ENCODE data around the gene C6orf136.

C6orf136 gene

DNA sequence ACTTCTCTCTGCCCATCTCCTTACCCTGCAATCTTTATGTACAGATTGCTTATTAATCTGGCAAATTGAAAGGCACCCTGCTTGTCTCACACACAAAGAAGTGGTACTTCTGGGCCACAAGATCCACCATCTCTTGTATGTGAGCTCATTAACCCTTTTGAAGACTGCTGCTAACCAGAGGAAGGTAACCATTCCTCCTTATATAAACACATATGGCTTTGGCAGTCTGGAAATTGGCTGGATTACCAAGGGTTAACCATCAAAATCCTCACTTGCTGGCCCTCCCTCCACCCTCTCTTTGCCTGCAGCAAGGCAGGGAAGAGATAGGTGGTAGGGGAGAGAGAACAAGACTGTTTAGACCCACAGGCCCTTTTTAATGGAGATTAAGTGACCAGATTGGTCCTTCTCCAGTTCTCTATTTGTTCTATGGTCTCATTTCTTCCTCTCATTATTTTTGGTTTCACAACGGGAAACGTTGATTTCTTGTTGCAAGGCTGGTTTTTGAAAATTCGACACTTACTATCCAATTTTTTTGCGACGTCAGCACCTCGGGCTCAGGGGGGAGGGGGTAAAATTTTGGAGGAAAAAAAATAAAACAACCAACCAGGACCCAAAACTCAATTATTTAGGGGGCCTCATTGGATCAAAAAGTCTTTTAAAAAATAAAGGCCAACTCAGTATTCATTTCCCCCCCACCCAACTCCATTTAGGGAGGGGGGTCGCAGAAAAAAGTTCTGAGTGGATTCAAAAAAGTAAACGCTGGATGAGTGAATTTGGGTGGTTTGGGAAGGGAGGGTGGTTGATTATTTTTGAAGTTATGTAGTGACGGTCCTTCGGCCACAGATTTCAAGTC lies 30.7 kb upstream of the C6orf136 start:
- no peak for DNase-seq (ENCODE audit: low read depth in 2 of 2)

DNA sequence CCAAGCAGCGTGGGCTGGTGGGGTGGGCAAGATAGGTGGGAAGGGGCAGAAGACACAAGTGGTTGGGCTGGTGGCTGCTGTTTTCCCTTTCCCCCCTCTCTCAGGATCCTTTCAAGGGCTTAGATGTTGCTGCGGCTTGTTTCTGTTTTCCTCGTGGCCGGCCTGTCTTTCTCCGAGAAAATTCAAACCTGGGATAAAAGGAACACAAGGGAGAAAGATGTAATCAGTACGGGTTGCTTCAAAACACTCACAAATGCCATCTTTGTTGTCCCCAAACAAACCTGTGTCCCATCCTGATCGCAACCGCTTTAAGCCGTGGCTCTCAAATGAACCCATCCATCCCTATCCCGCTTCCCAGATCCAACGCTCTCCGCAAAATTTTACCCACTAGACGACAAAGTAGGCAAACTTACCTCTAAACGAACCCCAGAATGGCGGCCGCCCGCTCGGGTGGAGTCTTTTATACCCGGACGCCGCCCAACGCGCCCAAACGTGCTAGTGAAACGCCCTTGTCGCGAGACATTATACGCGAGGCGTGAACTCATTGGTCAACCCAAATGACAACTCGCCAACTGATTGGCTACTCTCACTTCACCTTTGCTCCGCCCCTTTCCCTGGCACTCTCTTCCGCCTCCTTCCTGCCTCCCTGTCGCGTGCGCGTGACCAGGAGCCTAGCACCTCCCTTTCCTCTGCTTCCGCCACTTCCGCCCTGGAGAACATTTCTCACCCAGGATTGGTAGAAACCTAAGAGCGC lies 29.9 kb upstream of the C6orf136 start, which contains the start of gene PPP1R10:
PPP1R10 (minus strand) TSS at position 433 of the 754 bp plus-strand sequence. CDS start 7,299 bp downstream, outside the sequence.
- peak; percentile 90 to 94 for DNase-seq (ENCODE audit: low read depth in 2 of 2)

DNA sequence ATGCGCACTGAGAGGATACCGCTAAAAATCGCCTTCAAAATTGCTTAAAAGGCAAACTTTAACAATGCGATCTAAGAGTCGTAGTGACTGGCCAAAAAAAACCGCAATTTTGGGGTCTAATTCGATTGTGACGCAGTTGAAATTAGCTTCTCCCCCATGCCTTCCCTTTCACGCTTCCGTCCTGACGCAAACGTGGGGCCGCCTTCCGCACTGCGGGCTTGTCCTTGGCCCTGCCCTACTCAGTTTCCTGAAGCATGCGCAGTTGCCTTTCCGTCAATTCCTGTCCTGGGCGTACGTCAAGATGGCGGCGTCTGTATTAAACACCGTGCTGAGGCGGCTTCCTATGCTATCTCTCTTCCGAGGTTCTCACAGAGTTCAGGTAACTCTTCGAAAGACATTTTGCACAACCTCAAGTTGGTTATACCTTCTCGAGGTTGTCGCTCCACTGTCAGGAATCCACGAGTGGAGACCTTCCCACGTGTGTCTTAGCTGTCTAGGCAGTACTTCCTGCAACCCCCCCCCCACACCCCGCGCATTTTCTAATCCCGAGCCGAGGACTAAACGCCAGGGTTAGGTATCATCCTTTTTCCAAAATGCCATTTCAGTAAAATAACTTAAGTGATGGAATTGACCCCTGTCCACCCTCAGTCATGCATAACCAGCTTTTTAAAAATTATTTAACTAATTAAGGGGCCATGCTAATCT lies 29.2 kb upstream of the C6orf136 start, which contains the start of gene MRPS18B:
MRPS18B (plus strand) TSS at position 276 of the 705 bp plus-strand sequence; CDS start at position 302, 26 bp downstream.
- DNase-seq (ENCODE audit: low read depth in 2 of 2): peak; percentile 91 to 94

DNA sequence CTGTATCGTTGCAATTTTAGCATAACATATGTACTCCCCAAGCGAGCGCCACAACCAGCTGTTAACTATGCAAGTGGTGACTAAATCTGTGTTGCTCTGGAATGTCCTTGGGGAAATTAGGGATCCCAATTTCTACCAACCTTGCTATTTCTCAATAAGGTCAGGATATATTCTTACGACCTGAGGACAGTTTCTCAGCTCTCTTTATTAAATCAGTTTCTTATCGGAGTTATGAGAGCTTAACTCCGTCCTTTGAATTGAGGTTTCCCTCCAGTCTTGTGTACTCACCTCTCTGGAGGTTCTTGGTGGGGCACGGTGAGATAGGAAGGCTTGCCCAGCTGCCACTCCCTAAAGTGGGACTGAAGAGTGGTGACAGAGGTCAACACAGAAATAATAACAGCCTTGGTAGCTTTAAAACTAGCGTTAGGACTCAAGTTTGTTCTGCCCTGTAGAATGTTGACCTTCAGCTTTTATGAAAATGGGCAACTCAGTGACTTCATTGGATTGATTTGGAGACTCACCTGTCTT lies 28.6 kb upstream of the C6orf136 start:
- DNase-seq (ENCODE audit: low read depth in 2 of 2): no peak

DNA sequence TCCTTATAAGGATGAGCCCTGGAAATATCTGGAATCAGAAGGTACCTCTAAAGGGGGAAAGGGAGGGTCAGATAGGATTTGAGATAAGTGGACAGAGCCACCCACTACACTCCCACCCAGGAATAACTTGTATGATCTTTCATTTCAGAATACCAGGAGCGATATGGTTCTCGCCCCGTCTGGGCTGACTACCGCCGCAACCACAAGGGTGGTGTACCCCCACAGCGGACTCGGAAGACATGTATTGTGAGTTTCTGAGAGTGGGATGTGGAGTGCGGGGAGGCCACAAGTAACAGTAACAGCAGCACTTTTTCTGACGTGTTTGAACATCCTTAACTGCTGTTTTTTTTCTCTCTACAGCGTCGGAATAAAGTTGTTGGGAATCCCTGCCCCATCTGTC lies 27.4 kb upstream of the C6orf136 start:
- no peak for DNase-seq (ENCODE audit: low read depth in 2 of 2)

DNA sequence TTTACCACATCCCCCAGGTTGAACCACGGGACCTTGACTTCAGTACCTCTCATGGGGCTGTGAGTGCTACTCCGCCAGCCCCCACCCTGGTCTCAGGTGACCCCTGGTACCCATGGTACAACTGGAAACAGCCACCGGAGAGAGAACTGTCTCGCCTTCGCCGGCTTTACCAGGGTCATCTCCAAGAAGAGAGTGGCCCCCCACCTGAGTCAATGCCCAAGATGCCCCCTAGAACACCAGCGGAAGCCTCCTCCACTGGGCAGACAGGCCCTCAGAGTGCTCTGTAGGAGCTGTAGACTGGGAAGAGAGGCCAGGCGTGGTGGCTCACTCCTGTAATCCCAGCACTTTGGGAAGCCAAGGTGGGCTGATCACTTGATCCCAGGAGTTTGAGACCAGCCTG lies 21.4 kb upstream of the C6orf136 start:
- no peak for DNase-seq (ENCODE audit: low read depth in 2 of 2)

DNA sequence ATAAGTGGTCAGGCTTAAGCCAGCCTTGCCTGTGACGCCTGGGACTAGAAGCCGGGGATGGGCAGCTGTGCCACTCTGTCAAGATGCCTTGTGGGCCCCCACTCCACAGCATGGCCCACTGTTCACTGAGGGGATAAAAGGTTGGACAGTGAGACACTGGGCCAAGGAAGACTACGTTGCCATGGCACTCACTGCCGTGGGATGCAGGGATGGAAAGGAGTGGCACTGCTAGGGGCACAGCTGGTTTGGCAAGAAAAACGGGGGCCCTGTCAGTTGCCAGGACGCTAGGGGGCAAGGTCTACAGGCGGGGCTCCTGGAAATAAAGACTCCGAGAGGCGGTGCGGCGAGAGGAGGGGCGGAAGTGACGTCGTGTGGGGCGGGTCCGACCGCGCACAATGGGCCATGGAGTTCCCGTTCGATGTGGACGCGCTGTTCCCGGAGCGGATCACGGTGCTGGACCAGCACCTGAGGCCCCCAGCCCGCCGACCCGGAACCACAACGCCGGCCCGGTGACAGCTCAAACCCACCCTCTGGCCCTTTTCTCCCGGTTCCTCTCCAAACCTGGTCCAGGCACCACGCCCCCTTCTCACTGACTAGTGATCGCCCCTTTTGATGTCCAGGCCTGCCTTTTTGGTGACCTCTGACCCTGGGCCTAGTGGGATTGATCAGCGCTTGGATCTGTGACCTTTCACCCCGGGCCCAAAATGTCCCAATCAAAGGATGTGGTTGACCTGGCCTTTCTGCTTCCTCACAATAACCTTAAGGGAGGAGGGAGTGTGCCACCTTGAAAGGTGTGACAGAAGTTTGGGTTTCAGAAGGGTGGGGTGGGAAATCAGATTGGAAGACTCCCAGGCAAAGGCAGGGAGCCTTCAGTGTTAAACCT lies 20.2 kb upstream of the C6orf136 start, which contains the start of gene ATAT1:
ATAT1 (plus strand) TSS at position 391 of the 883 bp plus-strand sequence.
- DNase-seq (ENCODE audit: low read depth in 2 of 2): peak; percentile 77 to 86

DNA sequence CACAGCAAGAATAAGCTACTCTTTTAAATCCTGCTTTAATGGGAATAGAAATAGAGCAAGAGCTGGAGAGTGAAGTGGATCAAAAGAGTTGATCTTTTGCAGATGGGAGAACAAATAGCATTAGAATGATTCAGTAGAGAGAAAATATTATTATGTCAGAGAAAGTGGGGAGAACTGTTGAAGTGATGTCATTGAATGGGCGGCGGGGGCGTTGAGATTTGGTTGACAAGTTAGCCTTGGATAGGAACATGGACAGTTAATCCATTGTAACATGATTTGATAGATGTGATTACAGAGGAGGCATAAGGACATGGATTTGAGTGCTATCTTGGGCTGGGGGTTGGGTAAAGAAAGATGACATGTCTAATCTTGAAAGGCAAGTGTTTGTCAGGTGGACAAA lies 11.1 kb upstream of the C6orf136 start:
- DNase-seq (ENCODE audit: low read depth in 2 of 2): no peak

DNA sequence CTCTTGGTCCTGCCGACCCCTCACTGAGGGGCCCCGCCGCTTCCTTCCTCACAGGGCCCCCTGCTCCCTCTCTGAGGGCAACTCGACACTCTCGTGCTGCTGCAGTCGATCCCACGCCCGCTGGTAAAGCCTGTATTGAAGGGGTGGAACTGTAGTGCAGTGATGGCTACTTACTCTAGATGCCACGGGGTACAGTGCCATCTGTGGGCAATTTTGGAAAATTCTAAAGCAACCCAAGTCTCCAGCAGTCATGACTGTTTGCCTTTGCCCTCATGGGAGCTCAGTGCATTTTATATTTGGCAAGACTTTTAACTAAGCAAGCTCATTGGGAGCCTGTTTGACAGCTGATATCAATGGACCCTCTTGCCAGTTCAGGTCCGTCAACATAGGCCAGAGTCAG lies 6.5 kb upstream of the C6orf136 start:
- no peak for DNase-seq (ENCODE audit: low read depth in 2 of 2)

DNA sequence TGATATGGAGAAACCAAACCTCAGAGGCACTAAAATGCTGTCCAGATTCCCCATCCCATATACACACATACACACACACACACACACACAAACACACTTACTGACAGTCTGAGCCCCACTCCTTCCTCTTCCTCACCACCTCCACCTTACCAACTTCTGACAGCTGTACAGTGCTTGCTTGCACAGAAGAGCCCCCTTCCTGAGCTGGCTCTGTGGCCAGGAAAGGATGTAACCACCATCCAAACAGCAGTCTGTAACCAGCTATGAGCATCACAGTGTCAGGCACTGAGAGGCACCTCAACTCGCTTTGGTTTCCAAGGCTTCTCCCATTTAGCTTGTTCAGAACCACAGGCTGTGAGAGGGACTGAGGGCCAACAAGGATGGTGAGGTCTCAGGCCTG lies 5.9 kb upstream of the C6orf136 start:
- no peak for DNase-seq (ENCODE audit: low read depth in 2 of 2)

DNA sequence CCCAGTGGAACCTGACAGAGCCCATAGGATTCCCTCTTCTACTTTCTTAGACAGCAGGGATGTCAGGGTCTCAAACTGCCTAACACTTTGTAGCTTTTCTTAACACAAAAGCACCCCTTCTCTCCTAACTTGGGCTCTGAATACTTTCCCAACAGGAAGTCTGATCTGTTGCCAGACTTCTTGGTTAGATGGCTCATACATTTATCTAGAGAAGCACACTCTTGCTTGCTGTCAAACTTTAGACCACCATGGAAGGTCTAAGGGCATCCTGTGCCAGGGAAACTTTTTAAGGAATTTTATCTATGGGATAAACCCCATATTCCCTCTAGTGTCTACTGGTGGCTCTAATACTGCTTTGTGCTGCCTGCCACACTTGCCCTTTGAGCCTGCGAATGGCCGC lies 3.3 kb upstream of the C6orf136 start:
- DNase-seq (ENCODE audit: low read depth in 2 of 2): no peak

DNA sequence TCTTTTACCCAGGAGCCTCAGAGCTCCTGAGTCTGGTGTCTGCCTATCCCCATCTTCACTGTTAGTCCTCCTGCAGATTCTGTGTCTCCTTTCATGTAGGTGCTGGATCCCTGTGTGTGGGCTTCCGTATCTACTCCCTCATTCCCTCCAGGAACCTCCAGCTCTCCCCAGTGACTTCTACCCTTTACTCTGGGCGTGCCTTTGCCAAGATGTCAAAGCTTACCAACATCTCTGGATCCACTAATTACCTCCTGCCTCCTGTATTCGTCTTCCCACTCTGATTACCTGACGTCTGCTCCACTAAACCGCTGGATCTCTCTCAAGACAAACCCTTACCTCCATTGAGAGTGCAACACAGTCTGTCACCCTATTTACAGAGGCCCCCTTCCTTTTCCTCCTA lies 2.2 kb upstream of the C6orf136 start:
- DNase-seq (ENCODE audit: low read depth in 2 of 2): no peak

DNA sequence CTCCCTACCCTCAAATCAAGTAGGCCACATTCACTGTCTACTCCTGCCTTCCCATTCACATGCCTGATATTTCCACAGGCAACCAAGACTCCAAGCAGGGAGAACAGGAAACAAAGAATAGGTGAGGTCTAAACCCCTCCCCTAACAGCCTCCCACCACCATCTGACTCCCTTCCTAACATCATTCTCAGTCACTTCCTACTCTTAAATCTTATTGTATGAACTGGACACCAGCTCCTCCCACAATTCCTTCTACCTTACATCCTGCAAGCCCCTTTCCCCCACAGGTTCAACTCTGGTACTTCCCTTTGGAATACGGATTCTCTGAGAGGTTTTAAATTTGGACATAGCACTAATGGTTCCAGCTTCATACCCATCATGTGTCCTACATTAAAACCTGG lies 944 bp upstream of the C6orf136 start:
- no peak for DNase-seq (ENCODE audit: low read depth in 2 of 2)

DNA sequence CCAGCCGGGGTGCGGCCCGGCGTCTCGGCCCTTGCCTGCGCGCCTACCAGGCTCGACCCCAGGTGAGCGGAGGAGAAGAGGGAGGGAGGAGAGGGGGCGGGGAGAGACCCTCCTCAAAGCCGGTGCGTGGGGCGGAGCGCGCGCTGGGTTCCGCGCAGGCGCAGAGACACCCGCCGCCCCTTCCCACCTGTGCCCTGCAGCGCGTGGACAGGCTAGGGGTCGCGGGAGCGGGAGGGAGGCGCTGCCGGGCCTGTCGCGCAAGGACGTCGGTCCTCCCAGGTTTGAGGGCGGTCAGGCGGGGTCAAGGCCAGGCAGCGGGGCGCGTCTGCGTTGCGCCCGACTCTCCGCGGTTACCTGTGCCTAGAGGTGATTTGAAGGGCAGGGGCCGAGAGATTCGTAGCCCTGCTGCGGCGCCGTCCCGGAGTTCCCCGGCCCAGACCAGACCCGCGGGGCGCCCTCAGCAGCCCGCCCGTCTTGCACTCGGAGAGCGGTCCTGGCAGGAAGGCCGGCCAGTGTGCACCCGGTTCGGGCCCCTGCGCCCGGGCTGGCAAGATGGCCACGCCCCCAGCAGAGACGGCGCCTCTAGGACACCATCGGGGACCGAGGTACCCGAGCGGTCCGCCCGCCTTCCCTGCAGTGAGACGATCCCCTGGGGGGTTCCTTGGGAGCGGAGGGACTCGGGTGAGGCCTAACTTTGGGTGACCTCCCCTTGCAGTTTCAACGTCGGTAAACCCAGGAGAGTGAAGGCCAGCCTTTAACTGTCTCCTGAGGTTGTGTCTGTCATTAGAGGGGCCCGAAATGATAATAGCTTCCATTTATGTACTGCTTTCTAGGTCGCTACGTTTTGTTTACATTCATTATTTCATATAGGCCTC lies 546 bp downstream of the C6orf136 start:
- DNase-seq (ENCODE audit: low read depth in 2 of 2): peak; percentile 69 to 73

DNA sequence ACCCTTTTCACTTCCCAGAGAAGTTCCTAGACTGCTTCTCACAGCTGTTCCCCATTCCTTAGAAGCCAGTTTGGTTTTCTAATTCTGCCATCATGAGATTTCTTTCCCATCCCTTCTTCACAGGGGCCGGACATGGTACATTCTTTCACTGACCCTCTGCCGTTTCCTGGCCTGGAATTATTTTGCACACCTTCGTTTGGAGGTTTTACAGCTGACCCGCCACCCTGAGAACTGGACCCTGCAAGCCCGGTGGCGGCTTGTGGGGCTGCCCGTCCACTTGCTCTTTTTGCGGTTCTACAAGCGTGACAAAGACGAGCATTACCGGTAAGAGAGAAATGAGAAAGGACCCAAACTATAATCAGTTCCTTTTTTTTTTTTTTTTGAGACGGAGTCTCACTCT lies 4.2 kb downstream of the C6orf136 start:
- DNase-seq (ENCODE audit: low read depth in 2 of 2): no peak

DNA sequence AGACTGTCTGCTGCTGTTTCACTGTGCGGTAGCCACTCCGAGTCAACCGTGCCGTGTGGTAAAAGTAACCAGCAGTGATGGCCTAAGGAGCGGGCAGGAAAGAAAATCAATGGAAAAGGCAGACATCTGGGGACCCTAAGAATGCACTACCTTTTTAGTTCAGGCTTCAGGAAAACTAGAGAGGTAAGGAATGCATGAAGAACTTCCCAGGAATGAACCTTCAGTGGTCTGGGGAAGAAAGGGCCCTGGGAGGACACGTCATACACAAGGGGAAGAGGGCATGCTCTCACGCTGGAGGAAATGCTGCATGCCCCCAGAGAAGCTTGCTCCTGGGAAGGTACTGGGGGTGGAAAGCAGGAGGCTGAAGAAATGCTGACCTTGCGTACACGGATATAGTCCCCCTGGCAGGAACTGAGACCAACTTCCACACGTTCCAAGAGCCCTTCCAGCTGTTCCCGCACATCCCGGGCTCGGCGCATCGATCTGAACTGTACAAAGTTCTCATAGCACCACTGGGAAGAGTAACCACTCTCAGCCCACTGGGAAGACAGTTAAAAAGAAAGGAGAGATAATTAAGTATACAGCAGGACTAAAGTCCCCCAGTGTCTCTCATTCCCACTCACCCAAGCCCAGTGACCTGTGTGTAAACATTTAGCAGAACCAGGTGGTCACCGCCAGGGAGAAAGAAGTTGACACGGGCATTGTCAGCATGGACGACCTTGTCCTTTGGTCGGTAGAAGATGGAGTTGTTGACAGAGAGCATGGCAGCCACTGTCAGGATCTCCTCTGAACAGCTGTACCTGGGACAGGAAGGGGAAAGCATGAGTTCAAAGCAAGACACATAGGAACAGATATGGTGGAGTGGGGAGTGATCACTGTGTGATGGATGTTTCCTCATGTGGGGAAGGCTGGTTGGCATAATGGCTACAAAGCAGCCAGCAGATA lies 8.1 kb downstream of the C6orf136 start:
- no peak for DNase-seq (ENCODE audit: low read depth in 2 of 2)

DNA sequence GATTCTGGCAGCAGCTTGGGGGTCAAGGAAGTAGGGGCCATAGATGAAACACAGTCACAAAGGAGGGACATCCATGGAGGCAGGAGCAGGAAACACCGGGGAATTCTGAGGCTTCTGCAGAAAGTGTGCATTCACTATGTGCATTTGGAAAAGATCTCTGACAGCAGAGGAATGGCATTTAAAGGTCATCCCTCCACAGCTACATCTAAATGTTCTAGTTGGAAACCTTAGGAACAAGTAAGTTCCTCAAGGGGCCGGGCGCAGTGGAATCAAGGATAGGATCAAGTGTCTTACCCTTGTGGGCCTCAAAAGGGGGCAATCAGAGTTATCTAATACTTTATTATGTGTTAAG lies 8.8 kb downstream of the C6orf136 start:
- DNase-seq (ENCODE audit: low read depth in 2 of 2): no peak

DNA sequence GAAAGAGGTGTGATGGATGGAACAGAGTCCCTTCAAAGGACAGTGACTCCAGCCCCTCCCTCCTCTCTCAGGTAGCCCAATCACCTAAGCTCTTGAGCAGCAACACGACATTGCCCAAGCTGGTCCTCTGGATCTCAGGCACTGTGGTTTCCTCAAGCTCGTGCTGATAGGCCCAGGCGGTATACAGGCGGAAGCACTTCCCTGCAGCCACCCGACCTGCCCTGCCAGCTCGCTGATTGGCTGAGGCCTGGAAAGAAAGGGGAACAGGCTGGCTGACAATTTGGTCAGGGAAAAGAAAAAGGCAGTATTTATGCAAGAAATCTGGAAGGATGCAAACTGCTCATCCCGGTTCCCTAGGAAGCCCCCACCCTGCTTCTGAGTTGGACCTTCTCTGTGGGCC lies 9.6 kb downstream of the C6orf136 start:
- no peak for DNase-seq (ENCODE audit: low read depth in 2 of 2)

DNA sequence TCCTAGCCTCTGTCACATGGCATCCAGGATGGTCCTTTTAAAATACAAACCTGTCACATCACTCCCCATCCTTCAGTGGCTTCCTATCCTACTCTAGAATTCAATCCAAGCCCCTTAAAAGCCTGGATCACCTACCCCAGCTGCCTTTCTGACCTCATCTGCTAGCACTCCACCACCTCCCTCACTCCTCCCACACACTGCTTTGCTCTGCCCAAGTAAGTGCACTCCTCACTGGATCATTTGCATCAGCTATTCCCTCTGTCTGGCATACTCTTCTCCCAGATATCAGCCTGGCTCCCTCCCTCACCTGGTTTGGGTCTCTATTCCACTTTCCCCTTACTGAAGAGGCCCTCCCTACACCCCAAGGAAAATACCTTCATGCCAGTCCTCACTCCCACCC lies 10.5 kb downstream of the C6orf136 start:
- no peak for DNase-seq (ENCODE audit: low read depth in 2 of 2)

Data from stimulated activated CD8-positive, alpha-beta memory T cell treated with anti-CD3 and anti-CD28 coated beads, Interleukin-2, amount 100 ng/mL, for 48 hours (primary cell).